ENCODE measurements around the gene MXD3. TPM values are rescaled to one million over a fixed set of nuclear protein-coding genes. Genes with fewer than 3 reads are reported as not detected.
"Not testable (repeated sequence)": the region's sequence is repeated elsewhere in the genome, so short reads cannot be mapped to it uniquely, and the experiment has no call there.

The MXD3 gene
- total RNA-seq, 1 experiment from 2014 or later, result 36.3 TPM

DNA sequence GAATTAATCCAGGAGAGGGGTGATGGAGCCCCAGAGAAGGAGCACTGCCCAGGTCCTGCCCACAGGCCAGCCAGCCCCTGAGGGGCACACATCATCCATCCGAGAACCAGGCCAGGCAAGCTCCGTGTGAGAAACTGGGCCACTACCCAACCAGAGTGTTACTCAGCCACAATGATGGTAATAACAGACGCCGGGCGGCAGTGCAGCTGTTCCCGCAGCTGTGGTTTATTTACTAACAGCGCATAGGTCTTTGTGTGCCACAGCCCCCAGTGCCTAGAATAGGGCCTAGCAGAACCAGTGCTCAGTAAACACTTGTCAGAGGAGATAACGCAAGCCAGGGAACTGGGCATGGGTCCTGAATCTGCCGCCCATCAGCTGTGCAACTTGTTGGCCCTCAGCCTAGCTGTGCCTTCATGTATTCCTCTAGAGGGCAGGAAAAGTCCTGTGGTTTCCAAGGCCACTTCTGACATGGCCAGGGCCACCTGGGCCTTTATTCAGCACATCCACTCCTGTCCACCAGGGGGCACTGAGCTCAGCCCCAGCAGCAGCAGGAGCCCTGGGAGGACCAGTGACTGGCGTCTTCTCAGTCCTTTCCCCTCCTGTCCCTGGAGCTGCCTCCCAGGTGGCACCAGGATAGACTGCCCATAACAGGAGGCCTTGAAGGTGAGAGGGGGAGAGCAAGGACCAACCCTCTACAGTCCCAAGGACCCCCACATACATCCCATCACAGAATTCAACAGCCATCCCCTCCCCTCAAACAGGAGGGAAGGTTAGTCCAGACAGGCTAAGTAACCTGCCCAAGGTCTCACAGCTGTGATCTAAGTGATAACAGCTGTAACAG lies 2.1 kb downstream of the MXD3 start:
- Mint-ChIP-seq H3K36me3 (ENCODE audit: insufficient read depth, unreplicated experiment) (peaks cover 78% of the 10 kb centered on the region), H3K27ac (ENCODE audit: unreplicated experiment) (no peak overlapping the region), H3K9me3 (ENCODE audit: low read depth, unreplicated experiment) (no peaks in the 10 kb centered on the region), H3K27me3 (ENCODE audit: unreplicated experiment) (no peaks in the 10 kb centered on the region), H3K4me3 (ENCODE audit: low read depth, unreplicated experiment) (peak overlapping the region; percentile 30), H3K4me1 (ENCODE audit: low read depth, unreplicated experiment) (peaks cover 56% of the 10 kb centered on the region)
- CTCF ChIA-PET, result interaction anchor here (0.6 to 2.8 kb wide), 19 partner anchors 9 to 191 kb away, joined by 3 to 19 read pairs (median 4); partner anchors contain the start of genes GRK6, LMAN2 and PRR7
- intact Hi-C loops (cut with micrococcal nuclease; ENCODE audit: unreplicated experiment), result loop anchor here (5.0 kb wide), 1 partner anchor 143 kb away; no protein-coding TSS in a partner anchor
- BruUV-seq (replicated peaks), result TSS peak; percentile 22
- DNase-seq, result peak; percentile 90
- TF ChIP-seq, protein P1, sequence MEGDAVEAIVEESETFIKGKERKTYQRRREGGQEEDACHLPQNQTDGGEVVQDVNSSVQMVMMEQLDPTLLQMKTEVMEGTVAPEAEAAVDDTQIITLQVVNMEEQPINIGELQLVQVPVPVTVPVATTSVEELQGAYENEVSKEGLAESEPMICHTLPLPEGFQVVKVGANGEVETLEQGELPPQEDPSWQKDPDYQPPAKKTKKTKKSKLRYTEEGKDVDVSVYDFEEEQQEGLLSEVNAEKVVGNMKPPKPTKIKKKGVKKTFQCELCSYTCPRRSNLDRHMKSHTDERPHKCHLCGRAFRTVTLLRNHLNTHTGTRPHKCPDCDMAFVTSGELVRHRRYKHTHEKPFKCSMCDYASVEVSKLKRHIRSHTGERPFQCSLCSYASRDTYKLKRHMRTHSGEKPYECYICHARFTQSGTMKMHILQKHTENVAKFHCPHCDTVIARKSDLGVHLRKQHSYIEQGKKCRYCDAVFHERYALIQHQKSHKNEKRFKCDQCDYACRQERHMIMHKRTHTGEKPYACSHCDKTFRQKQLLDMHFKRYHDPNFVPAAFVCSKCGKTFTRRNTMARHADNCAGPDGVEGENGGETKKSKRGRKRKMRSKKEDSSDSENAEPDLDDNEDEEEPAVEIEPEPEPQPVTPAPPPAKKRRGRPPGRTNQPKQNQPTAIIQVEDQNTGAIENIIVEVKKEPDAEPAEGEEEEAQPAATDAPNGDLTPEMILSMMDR (IDR thresholded peaks at IDR 0.05; ENCODE audit: unreplicated experiment), result peak; percentile 92

DNA sequence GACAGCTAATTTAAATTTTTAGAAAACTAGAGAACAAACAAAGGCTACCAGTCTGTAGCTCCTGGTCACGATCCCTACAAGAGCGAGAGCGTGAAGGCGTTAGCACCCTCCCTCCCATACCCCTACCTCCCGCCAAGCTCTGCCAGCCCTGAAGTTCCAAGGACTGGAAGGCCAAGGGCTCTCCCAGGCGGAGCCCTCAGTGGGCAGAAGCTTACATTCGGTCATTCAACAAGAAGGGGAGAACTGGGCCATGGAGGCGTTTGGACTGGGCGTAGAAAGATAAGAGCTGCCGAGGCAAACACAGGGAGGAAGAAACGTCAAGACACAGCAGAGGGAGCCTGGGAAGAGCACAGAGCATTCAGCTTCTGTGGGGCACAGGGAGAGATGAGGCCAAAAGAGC lies 3.0 kb downstream of the MXD3 start:
- Mint-ChIP-seq H3K4me3 (ENCODE audit: low read depth, unreplicated experiment) (no peak overlapping the region), H3K36me3 (ENCODE audit: insufficient read depth, unreplicated experiment) (peaks cover 86% of the 10 kb centered on the region), H3K27ac (ENCODE audit: unreplicated experiment) (no peak overlapping the region), H3K4me1 (ENCODE audit: low read depth, unreplicated experiment) (peaks cover 55% of the 10 kb centered on the region), H3K9me3 (ENCODE audit: low read depth, unreplicated experiment) (no peaks in the 10 kb centered on the region), H3K27me3 (ENCODE audit: unreplicated experiment) (no peaks in the 10 kb centered on the region)
- TF ChIP-seq, protein P1 (IDR thresholded peaks at IDR 0.05; ENCODE audit: unreplicated experiment), result no peak
- intact Hi-C loops (cut with micrococcal nuclease; ENCODE audit: unreplicated experiment), result no loop called here
- BruUV-seq (replicated peaks), result no TSS peak
- no peak for DNase-seq
- CTCF ChIA-PET, result interaction anchor here (1.9 to 2.5 kb wide), 3 partner anchors 53 to 146 kb away, joined by 4 to 19 read pairs (median 6); no protein-coding TSS in a partner anchor

DNA sequence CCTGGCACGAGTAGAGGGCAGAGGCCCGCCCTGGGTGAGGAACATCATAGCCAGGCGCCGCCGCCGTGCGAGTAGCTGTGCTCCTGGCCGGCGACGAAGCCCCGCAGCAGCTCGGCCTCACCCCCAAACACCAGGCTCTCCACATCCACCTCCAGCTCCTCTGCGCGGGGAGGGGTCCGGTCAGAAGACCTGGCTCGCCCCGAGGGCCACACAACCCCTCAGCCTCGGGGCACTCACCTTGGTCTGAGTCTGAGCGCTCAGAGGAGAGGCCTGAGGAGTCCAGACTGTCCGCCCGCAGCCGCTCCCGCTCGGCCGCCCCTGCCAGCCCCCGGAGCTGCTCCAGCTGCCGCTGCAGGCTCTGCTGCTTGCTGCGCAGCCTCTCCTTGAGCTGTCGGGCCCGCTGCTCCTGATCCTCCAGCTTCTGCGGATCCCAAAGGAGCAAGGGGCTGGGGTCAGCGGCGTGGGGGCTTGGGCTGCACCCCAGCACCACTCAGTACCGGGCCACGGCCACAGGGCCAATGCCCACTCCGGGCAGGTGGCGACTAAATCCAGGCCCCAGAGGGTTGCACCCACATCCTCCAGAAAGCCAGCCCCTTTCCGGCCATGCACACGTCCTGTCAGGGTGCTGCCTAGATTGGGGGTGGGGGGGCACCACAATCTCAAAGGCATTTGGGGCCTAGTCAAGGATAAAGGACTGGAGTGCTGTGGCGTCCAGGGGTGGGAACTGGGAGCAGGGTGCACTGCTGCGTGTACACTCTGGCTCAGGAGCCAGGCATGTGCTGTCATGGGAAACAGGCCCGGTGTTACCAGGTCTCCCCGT lies 3.9 kb downstream of the MXD3 start:
- Mint-ChIP-seq H3K27ac (ENCODE audit: unreplicated experiment) (no peak overlapping the region), H3K4me1 (ENCODE audit: low read depth, unreplicated experiment) (peaks cover 50% of the 10 kb centered on the region), H3K4me3 (ENCODE audit: low read depth, unreplicated experiment) (no peak overlapping the region), H3K36me3 (ENCODE audit: insufficient read depth, unreplicated experiment) (peaks cover 95% of the 10 kb centered on the region), H3K9me3 (ENCODE audit: low read depth, unreplicated experiment) (no peaks in the 10 kb centered on the region), H3K27me3 (ENCODE audit: unreplicated experiment) (no peaks in the 10 kb centered on the region)
- intact Hi-C loops (cut with micrococcal nuclease; ENCODE audit: unreplicated experiment), result no loop called here
- BruUV-seq (replicated peaks), result no TSS peak
- CTCF ChIA-PET, result interaction anchor here (1.0 kb wide), 1 partner anchor 11 kb away, joined by 4 read pairs; no protein-coding TSS in a partner anchor
- TF ChIP-seq, protein P1 (IDR thresholded peaks at IDR 0.05; ENCODE audit: unreplicated experiment), result no peak
- DNase-seq, result no peak

DNA sequence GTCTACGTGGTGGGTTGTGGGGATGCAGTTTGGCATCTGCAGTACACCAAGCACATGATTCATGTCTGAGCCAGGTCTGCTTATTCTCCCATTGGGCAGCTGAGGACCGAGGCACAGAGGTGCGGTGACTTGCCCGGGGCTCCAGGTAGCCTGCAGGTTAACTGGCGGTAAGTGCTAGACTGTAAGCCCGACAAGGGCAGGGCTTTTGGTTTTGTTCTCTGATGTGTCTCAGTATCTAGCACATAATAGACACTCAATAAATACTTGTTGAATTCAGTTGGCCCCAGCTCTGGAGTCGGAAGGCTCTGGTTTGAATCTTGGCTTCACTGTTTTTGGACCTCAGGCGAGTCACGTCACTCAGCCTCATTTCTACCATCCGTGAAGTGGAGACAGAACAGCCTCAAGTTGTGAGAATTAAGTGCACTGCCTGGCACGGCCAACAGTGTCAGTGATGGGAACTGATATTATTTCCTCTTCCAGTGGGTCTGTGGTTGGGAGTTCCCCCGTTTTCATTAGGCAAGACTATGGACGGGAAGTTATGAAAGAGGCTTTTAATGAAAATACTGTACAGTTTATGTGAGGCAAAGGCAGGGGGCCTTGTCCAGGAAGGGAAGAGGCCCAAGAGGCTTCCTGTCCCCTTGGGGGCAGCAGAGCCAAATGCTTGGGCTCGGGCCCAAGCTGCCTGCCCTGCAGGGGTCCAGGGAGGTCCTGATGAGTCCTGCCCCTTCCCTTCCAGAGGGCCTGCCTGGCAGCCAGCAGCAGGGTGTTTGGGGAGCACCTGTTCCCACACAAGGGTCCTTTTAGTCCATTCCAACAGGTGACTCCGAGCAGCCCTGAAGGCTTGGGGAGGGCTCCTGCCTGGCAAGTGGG lies 4.8 kb downstream of the MXD3 start:
- H3K4me1 Mint-ChIP-seq (ENCODE audit: low read depth, unreplicated experiment), result peaks cover 55% of the 10 kb centered on the region
- peaks cover 95% of the 10 kb centered on the region for H3K36me3 Mint-ChIP-seq (ENCODE audit: insufficient read depth, unreplicated experiment)
- TF ChIP-seq, protein P1 (IDR thresholded peaks at IDR 0.05; ENCODE audit: unreplicated experiment), result no peak
- peak overlapping the region; percentile 39 for H3K27ac Mint-ChIP-seq (ENCODE audit: unreplicated experiment)
- no peaks in the 10 kb centered on the region for H3K27me3 Mint-ChIP-seq (ENCODE audit: unreplicated experiment)
- BruUV-seq (replicated peaks), result no TSS peak
- CTCF ChIA-PET, result interaction anchor here (0.6 to 1.0 kb wide), 2 partner anchors 10 to 883 kb away, joined by 3 to 4 read pairs; no protein-coding TSS in a partner anchor
- no peaks in the 10 kb centered on the region for H3K9me3 Mint-ChIP-seq (ENCODE audit: low read depth, unreplicated experiment)
- no peak for DNase-seq
- no peak overlapping the region for H3K4me3 Mint-ChIP-seq (ENCODE audit: low read depth, unreplicated experiment)
- intact Hi-C loops (cut with micrococcal nuclease; ENCODE audit: unreplicated experiment), result no loop called here

DNA sequence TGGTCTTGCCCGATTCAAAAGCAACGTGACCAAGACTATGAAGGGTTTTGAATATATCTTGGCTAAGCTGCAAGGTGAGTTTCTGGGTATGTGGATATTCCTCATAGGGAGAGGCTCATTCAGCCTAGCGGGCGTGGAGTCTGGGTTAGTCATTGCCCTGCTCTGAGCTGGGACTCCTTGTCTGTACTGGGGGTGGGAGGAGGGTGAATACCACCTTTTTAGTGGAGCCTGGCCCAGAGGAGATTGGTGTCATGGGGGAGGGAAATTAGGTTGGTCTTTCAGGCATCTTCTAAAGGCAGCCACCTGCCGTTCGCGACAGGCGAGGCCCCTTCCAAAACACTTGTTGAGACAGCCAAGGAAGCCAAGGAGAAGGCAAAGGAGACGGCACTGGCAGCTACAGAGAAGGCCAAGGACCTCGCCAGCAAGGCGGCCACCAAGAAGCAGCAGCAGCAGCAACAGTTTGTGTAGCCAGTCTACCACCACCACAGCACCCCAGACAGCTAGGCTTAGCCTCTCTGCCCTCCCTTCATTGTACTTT lies 5.5 kb downstream of the MXD3 start:
- H3K4me3 Mint-ChIP-seq (ENCODE audit: low read depth, unreplicated experiment), result peak overlapping the region; percentile 94
- intact Hi-C loops (cut with micrococcal nuclease; ENCODE audit: unreplicated experiment); DNase-seq; BruUV-seq (replicated peaks); H3K9me3 Mint-ChIP-seq (ENCODE audit: low read depth, unreplicated experiment); H3K27me3 Mint-ChIP-seq (ENCODE audit: unreplicated experiment): not testable (repeated sequence)
- peaks cover 62% of the 10 kb centered on the region for H3K4me1 Mint-ChIP-seq (ENCODE audit: low read depth, unreplicated experiment)
- H3K27ac Mint-ChIP-seq (ENCODE audit: unreplicated experiment), result peak overlapping the region; percentile 89
- peaks cover 95% of the 10 kb centered on the region for H3K36me3 Mint-ChIP-seq (ENCODE audit: insufficient read depth, unreplicated experiment)
- CTCF ChIA-PET, result interaction anchor here (0.6 kb wide), 1 partner anchor 882 kb away, joined by 3 read pairs; no protein-coding TSS in a partner anchor

All from Calu3 (cell line).